GM19239 (cell line): Measurements from ENCODE around the gene RSRP1.

Source experiments
- DNase-seq: peaks from one replicate; pipeline ENCODE4 v3.0.0; 2011; ENCODE audit warnings: low spot score; ENCODE audit not compliant: insufficient read length
- FAIRE-seq: peaks from 2 replicates; lab custom pipeline; 2011; peaks lifted over from hg19 to GRCh38; lab: Jason Lieb, UNC

The RSRP1 gene

GRCh38 chr1:25197235-25197975, 49.8 kb downstream of the RSRP1 start:
- FAIRE-seq (no peak), DNase-seq (no peak)

DNA sequence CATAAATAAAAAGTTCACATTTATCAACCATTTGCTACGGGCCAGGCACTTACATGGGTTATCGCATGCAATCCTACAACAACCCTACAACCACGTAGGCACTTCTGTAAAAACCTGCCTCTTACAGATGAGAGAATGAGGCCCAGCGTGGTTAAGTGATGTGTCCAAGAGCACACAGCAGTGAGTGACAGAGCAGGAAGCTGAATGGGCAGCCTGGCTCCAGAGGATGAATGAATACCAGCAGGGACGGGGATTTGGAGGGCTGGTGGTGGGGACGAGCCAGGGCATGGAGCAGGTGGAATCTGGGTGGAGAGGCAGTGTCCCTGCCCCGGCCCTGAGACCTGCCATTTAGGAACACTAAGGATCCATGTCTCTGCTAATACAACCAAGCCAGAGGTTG, 50.4 kb downstream of the RSRP1 start:
- DNase-seq (no peak), FAIRE-seq (no peak)

DNA sequence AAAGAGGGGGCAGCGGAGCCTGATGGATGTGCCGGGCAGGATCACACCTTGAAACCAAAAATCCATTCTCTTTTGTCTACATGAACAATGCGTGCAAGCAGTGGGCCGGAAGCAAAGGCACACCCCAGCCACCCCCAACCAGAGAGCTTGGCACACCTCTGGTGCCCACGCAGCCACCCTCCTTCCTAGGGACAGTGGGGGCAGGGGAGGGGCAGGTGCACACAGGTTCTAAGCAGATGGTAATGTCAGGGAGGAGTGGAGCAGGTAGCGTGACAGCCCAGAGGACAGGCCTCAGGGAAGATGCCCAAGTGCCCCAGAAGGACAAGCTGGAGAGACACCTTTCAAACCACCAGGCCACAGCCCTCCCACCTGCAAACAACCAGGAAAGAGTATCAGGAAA, 51.4 kb downstream of the RSRP1 start:
- FAIRE-seq: no peak

DNA sequence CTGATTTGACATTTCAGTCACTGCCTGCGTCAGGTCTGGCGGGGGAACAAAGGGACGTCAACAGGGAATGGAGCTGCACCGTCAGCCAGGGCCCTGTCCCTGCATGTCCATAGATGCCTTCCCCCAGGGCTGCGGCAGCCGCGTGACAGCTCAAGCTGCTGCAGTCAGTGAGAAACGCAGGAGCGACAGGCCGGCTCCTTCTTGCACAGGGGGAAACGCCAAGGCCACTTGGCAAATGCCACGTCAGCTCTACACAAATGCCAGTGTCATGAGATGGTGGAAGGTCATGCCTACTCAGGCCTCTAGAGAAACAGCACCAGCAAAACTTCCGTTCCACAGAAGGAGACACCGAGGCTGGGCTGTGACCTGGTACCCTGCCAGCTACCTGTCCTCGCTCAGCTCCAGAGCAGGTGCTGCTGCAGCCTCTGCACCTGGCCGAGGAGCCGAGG, 52.7 kb downstream of the RSRP1 start:
- DNase-seq (no peak), FAIRE-seq (no peak)

More for the DNA sequence above, 51.4 kb downstream of the RSRP1 start:
- no peak for DNase-seq

GRCh38 chr1:25194054-25194453, 53.2 kb downstream of the RSRP1 start:
- FAIRE-seq (no peak), DNase-seq (no peak)

DNA sequence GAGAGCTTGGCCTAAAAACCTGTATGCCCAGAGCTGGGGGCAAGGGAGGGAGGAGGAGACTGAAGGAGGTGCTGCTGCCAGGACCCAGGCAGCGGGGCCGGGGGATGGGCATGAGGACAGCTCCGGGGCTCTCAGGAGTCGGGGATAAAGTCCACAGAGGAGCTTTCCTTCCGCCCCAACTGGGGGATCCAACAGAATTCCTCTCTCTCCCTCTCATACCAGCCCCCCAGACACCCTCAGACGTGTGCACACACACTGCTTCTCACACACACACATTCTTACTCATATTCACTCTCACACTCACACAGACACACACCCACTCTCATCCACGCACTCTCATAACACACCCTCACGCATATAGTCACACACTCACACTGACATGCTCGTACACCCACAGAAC, 54.0 kb downstream of the RSRP1 start:
- FAIRE-seq (no peak), DNase-seq (no peak)
